ENCODE data around the gene NRN1L. TPM values are rescaled to one million over a fixed set of nuclear protein-coding genes. Genes with fewer than 3 reads are reported as not detected.

Gene NRN1L
- total RNA-seq, 1 experiment from 2014 or later = 1.1 TPM

- H3K4me1 ChIP-seq (ENCODE audit: control insufficient read depth, insufficient read depth, low read length) = 0 out of 2 replicates have a peak, but pooled peaks cover 4% of the 10 kb centered on the region
- TF ChIP-seq, protein P1, sequence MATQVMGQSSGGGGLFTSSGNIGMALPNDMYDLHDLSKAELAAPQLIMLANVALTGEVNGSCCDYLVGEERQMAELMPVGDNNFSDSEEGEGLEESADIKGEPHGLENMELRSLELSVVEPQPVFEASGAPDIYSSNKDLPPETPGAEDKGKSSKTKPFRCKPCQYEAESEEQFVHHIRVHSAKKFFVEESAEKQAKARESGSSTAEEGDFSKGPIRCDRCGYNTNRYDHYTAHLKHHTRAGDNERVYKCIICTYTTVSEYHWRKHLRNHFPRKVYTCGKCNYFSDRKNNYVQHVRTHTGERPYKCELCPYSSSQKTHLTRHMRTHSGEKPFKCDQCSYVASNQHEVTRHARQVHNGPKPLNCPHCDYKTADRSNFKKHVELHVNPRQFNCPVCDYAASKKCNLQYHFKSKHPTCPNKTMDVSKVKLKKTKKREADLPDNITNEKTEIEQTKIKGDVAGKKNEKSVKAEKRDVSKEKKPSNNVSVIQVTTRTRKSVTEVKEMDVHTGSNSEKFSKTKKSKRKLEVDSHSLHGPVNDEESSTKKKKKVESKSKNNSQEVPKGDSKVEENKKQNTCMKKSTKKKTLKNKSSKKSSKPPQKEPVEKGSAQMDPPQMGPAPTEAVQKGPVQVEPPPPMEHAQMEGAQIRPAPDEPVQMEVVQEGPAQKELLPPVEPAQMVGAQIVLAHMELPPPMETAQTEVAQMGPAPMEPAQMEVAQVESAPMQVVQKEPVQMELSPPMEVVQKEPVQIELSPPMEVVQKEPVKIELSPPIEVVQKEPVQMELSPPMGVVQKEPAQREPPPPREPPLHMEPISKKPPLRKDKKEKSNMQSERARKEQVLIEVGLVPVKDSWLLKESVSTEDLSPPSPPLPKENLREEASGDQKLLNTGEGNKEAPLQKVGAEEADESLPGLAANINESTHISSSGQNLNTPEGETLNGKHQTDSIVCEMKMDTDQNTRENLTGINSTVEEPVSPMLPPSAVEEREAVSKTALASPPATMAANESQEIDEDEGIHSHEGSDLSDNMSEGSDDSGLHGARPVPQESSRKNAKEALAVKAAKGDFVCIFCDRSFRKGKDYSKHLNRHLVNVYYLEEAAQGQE (IDR thresholded peaks at IDR 0.05; ENCODE audit: insufficient read depth in 1 of 2, low read depth in 2 of 2, low read length in 1 of 2) = no peak
- peak; percentile 32; the same call in 1 of the 2 replicates for TF ChIP-seq SIN3A (IDR thresholded peaks at IDR 0.05; ENCODE audit: borderline replicate concordance, insufficient read depth, low read depth, low read length)
- ChIA-PET POLR2A (interaction anchor here (0.6 to 0.7 kb wide), 2 partner anchors 35 to 53 kb away, joined by 3 read pairs; no protein-coding TSS in a partner anchor), CTCF (interaction anchor here (0.6 to 0.8 kb wide), 2 partner anchors 51 to 148 kb away, joined by 3 to 4 read pairs; no protein-coding TSS in a partner anchor)
- ATAC-seq (peak; percentile 96), DNase-seq (ENCODE audit: low read depth, low spot score) (peak; percentile 73)
- H3K9me3 ChIP-seq (ENCODE audit: control insufficient read depth, insufficient read depth, low read depth, low read length) = no peaks in the 10 kb centered on the region
- H3K27ac ChIP-seq (ENCODE audit: low read length) = peak overlapping the region; percentile 93
- in situ Hi-C loops (cut with HindIII; ENCODE audit: low pct_unique_long_range_greater_than_20kb, low sequenced_read_pairs) (no loop called here), intact Hi-C loops (cut with micrococcal nuclease; ENCODE audit: unreplicated experiment) (no loop called here)
- H3K27me3 ChIP-seq (ENCODE audit: control insufficient read depth, insufficient read depth, low read length) = no peaks in the 10 kb centered on the region
- H3K4me3 ChIP-seq (ENCODE audit: low read depth in 2 of 2, low read length in 2 of 2) = peak overlapping the region; percentile 80 to 92
- peaks cover 2% of the 10 kb centered on the region; the same call in 1 of the 2 replicates for H3K36me3 ChIP-seq (ENCODE audit: control insufficient read depth, insufficient read depth, low read length)
- BruUV-seq (replicated peaks) = no TSS peak
Measured at GRCh38 chr16:67935402-67936123, 50.9 kb downstream of the NRN1L start.

Other genes with a start within 250 kb of the NRN1L start
- gene CARMIL2, start 239.7 kb upstream of the NRN1L start, total RNA-seq (2021; ENCODE audit: unreplicated experiment) = 2.0 TPM
- gene ACD, start 224.6 kb upstream of the NRN1L start, total RNA-seq (2021; ENCODE audit: unreplicated experiment) = 34.9 TPM
- 10.8 TPM for gene PARD6A, start 223.9 kb upstream of the NRN1L start, total RNA-seq (2021; ENCODE audit: unreplicated experiment)
- gene ENKD1, start 218.1 kb upstream of the NRN1L start, total RNA-seq (2021; ENCODE audit: unreplicated experiment) = 14.6 TPM
- gene C16orf86, start 218.1 kb upstream of the NRN1L start, total RNA-seq (2021; ENCODE audit: unreplicated experiment) = 0.80 TPM
- 15.1 TPM for gene GFOD2, start 165.6 kb upstream of the NRN1L start, total RNA-seq (2021; ENCODE audit: unreplicated experiment)
- gene RANBP10, start 78.3 kb upstream of the NRN1L start, total RNA-seq (2021; ENCODE audit: unreplicated experiment) = 13.4 TPM
- gene TSNAXIP1, start 78.0 kb upstream of the NRN1L start, total RNA-seq (2021; ENCODE audit: unreplicated experiment) = 1.6 TPM
- 27.3 TPM for gene THAP11, start 42.6 kb upstream of the NRN1L start, total RNA-seq (2021; ENCODE audit: unreplicated experiment)
- 119 TPM for gene NUTF2, start 38.0 kb upstream of the NRN1L start, total RNA-seq (2021; ENCODE audit: unreplicated experiment)
- 43.4 TPM for gene CENPT, start 37.2 kb upstream of the NRN1L start, total RNA-seq (2021; ENCODE audit: unreplicated experiment)
- 85.3 TPM for gene EDC4, start 11.8 kb upstream of the NRN1L start, total RNA-seq (2021; ENCODE audit: unreplicated experiment)
- gene PSKH1, start 8.4 kb downstream of the NRN1L start, total RNA-seq (2021; ENCODE audit: unreplicated experiment) = 17.8 TPM
- 2.0 TPM for gene CTRL, start 47.0 kb downstream of the NRN1L start, total RNA-seq (2021; ENCODE audit: unreplicated experiment)
- gene PSMB10, start 52.0 kb downstream of the NRN1L start, total RNA-seq (2021; ENCODE audit: unreplicated experiment) = 47.7 TPM
- 14.0 TPM for gene LCAT, start 59.2 kb downstream of the NRN1L start, total RNA-seq (2021; ENCODE audit: unreplicated experiment)
- 31.8 TPM for gene SLC12A4, start 83.8 kb downstream of the NRN1L start, total RNA-seq (2021; ENCODE audit: unreplicated experiment)
- gene DPEP3, start 95.6 kb downstream of the NRN1L start, total RNA-seq (2021; ENCODE audit: unreplicated experiment) = not detected
- gene DPEP2, start 114.6 kb downstream of the NRN1L start, total RNA-seq (2021; ENCODE audit: unreplicated experiment) = not detected
- not detected for gene DPEP2NB, start 131.0 kb downstream of the NRN1L start, total RNA-seq (2021; ENCODE audit: unreplicated experiment)
- gene DDX28, start 138.3 kb downstream of the NRN1L start, total RNA-seq (2021; ENCODE audit: unreplicated experiment) = 8.4 TPM
- 12.1 TPM for gene DUS2, start 138.4 kb downstream of the NRN1L start, total RNA-seq (2021; ENCODE audit: unreplicated experiment)
- 24.8 TPM for gene NFATC3, start 200.5 kb downstream of the NRN1L start, total RNA-seq (2021; ENCODE audit: unreplicated experiment)

Measured in Panc1 (cell line).